HG03432 (cell line): ENCODE data around the gene DNMT3L.

ENCODE experiments used
- ATAC-seq: cut with Tn5 transposase; IDR thresholded peaks from one replicate; pipeline ENCODE4 v1.9.1; 2021; ENCODE audit warnings: mild to moderate bottlenecking, moderate library complexity; ENCODE audit not compliant: unreplicated experiment

The DNMT3L gene

DNA sequence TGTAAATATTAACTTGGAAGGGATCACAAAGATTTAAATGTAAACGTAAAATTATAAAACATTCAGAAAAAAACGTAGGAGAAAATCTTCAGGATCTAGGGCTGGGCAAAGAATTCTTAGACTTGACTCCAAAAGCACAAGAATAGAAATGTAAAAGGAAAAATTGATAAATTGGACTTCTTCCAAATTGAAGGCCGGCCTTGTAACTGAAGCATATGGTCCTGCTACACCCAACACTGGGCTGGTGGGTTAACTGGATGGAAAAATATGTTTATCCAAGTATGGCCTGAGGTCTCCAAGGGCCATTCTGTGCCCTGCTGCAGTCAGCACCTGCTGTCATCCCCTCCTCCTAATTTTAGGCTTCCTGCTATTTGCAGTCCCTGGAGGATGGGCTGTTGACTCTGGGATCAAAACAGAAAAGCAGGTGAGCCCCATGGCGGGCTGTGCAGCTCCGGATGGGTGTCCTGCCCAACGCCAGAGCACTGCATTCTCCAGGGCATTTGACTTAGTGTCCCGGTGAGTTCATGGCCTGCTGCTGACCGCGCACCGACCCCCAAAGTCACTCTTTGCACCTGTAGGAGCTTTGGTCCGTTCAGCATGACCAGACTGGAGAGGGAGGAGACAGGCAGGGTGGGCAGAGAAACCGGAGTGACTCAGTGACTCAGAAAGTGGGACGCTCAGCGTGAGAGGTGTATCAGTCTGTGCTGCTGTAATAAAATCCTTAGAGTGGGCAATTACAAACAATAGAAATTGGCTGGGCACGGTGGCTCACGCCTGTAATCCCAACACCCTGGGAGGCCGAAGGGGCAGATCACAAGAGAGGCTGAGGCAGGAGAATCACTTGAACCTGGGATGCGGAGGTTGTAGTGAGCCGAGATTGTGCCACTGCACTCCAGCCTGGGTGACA lies 17.9 kb upstream of the DNMT3L start:
- no peak for ATAC-seq

DNA sequence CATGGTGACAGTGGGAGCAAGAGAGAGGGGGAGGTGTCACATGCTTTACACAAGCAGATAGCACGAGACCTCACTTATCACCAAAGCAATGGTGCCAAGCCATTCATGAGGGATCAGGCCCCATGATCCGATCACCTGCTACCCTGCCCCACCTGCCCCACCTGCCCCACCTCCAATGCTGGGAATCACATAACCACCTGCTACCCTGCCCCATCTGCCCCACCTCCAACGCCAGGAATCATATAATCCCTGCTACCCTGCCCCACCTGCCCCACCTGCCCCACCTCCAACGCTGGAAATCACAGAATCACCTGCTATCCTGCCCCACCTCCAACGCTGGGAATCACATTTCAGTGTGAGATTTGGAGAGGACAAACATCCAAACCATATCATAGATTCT lies 13.3 kb upstream of the DNMT3L start:
- no peak for ATAC-seq

GRCh38 chr21:44273046-44273445 lies 11.3 kb upstream of the DNMT3L start:
- no peak for ATAC-seq

DNA sequence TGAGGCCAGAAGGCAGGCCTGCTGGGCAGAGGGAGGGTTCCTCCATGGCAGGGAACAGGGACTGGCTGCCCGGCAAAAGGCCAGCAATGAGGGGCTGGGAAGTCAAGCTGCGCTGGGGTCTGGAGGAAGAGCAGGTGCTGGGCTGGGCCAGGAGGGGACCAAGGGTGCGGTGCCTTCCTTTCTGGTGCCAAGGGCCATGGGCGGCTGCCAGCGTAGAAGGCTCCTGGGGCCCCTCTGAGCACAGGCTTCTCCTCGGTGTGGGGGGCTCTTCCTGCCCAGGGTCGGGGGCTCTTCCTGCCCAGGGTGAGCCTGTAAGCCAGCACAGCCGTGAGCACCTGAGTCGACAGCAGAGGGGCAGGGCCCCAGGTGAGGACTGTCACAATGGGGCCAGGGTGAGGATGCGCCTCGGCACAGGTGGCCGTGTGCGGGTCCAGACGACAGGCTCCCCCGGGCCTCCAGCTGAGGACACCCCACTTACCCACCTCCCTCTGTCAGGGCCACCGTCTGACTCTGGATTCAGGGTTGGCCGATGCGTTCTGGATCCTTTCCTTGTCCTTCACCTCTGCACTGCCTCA lies 10.7 kb upstream of the DNMT3L start:
- ATAC-seq, result no peak

DNA sequence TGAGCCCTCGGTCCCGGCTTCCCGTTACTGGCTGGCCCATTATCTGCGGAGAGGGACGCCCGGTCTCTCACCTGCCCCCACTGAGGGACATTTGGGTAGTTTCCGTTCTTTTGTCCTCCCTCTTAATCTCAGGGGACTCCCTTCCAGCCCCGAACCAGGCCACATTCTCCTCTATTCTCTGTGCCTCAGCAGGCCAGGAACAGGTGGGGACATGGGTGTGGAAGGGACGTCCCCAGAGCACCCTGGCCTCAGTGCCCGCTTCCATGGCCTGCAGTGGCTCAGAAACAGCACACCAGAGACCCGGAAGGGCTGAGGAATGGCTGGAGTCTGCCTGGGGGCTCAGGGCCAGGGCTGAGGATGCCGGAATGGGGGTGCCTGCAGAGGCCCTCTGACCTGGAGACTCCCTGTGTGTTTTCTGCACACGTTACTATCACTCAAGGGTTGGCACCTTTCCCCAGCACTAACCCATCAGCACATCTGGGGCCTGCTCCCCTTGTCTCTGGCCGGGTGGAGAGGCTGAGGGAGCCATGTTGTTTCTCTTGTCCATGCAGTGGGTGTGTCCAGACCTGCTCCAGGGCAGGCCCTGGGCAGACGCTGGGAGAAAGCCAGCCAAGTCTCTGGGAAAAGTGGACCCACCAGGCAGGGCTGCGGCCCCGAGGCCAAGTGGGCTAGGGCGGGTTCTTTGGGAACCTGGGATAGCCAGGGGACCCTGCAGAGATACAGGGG lies 10.0 kb upstream of the DNMT3L start:
- ATAC-seq, result no peak

DNA sequence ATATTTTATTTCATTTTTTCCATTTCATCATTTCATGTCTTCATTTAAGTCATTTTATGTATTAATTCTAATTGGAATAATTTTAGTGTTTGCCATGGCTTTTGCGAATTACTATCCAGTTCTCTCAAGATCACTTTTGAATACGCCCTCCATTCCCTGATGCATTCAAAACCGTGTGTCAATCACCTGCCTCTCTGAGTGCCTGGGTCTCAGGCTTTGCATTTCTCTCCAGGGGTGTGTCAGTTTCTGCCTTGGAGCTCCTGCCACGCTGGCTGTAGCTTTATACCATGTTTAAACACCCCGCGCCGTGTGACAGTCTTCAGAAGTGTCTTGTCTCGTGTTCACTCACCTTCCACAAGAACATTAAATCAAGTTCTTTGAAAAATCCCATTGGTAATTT lies 7.4 kb upstream of the DNMT3L start:
- ATAC-seq, result no peak

- no peak for ATAC-seq
Measured at GRCh38 chr21:44267655-44268142, 6.0 kb upstream of the DNMT3L start.

GRCh38 chr21:44265734-44266270 lies 4.1 kb upstream of the DNMT3L start:
- no peak for ATAC-seq

GRCh38 chr21:44263768-44264167 lies 2.1 kb upstream of the DNMT3L start:
- no peak for ATAC-seq

DNA sequence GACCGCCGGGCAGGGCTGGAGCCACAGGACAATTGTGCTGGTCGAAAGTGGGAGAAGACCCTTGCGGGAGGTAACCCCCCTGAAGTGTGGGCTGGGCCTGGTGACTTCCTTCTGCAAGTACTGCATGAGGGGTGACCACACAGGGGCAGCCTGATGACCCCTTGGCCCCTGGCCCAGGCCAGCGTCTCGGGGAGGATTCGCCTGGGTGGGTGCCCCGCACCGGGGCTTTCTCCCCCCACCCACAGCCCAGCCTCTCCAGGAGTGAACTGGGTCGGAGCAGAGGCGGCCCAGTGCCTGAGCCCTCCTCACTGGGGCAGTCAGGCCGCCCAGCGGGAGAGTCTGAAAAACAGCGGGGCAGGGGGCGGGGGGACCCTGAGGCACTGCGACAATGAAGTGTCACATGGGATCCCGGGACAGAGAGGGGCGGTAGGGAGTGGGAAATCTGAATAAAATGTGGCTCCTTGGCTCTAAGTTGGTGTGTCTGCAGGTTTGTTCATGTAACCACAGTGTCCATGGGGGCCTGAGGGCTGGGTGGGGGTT lies 1.6 kb upstream of the DNMT3L start:
- no peak for ATAC-seq

DNA sequence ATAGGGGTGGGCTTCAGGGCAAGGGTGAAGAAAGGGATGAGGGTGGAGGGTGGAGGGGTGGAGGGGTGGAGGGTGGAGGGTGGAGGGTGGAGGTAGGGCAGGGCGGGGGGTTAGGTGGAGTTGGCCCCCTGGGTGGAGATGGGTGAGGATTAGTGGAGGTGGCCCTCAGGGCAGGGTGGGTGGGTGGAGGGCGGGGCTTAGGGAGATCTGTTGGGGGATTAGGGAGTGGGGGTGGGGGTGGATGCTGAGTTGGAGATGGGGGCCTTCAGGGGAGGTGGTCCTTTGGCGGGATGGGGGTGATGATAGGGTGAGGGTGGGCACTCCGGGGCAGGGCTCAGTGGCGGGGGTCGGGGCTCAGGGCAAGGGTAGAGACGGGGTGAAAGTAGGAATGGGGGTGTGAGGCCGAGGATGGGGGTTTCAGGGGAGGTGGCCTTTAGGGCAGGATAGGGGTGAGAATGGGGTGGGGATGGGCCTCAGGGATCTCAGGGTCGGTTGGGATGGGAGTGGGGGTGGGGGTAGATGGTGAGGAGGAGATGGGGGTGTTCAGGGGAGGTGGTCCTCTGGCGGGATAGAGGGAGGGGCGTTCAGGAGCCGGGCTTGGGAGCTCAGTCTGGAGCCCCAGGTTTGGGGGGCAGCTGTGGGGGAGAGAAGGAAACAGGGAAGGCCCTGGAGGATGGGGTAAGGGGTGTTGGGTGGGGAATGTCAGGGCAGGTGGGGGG lies 800 bp upstream of the DNMT3L start:
- no peak for ATAC-seq

- ATAC-seq, result no peak
Measured at GRCh38 chr21:44260791-44261631, 686 bp downstream of the DNMT3L start.

GRCh38 chr21:44260066-44260465 lies 1.6 kb downstream of the DNMT3L start:
- no peak for ATAC-seq

DNA sequence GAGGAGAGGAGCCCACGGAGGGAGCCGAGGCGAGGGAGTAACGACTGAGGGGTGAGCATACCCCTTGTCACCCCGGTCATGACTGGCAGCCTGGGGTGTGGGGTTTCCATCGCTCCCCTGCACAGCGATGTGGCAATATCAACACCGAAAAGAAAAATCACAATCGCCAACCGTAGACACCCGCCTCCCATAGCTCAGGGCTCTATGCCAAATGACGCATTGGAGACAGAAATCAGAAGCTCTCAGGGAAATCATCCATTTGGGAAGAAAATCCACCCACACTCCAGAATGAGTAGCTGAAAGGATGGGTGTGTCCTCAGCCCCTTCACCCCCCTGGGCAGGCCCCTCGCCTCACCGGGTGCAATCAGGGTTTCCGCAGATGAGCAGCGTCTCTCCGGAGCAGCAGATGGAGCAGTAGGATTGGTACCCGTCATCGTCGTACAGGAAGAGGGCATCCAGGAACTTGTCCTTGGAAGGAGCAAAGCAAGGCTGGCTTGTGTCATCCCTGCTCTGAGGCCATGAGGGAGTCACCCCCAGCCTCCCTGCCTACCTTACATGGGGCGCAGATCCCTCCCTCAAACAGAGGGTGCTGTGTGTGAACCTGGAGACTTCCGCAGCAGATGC lies 2.5 kb downstream of the DNMT3L start:
- no peak for ATAC-seq

DNA sequence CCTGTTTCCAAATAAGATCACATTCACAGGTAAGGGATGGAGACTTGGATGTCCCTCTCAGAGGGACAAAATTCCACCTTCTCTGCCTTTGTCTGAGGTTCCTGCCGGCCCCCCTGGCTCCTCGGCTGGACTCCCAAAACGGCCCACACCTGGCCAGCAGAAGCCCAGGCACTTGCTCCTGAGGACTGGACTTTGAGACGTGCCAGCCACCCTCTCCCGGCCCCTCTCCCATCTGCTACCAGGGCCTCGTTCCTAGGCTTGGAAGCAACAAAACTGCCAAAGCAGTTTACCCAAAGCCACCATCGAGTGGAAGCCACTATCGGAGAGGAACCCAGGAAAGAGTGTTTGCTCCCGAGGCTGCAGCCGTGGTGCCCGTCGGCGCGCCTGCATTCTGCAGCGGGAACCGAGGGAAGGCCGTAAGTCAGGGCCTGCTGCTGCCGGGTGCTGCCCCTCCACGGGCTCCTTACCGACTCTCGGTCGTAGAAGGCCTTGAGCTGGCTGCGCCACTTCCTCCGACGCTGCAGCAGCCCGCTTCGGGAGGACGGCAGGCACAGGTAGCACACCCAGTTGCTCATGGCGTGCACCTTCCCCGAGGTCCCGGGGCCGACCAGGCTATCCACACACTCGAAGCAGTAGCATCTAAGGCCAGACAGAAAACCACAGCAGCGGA lies 3.5 kb downstream of the DNMT3L start:
- no peak for ATAC-seq

GRCh38 chr21:44255511-44255981 lies 6.2 kb downstream of the DNMT3L start:
- no peak for ATAC-seq

DNA sequence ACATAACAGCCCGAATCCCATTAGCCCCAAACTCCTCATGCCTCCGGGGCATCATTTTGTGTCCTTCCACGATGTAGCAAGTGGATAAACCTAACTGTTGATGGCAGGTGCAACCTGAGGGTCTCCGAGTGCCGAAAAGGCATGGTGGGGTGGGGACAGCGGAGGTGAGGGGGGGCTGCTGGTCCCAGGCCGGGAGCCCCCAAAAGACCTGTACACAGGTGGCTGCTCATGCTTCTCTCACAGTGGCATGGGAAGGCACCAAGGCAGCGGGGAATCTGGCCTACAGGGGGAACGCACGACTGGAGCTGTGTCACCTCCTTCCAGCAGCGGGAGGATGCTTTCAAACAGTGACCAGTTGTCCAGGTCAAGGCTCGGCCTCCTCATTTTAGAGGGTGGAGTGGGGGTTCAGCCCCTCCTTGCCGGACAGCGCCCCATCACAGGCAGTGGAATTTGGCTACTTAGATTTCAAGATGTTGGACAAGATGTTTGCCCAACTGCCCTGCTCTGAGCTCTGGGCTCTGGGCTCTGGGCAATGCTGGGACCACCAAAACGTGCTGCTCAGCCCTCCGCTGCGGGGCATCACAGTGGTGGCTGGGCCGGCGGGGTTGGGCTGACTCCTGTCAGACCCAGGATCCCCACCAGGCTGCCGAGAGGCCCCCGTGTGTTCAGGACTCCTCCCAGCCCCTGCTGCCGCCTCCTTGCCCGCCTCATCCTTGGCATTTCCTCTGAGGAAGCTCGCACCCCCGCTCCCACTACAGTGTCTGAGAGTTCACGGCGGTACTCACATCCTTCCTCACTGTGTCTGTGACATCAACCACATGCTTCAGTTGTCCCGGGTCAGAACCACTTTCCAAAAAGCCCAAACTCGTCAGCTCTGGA lies 7.6 kb downstream of the DNMT3L start:
- ATAC-seq, result no peak
